Measurements from ENCODE around the gene CLBA1.

- TF ChIP-seq REST (IDR thresholded peaks at IDR 0.05; ENCODE audit: low read depth) = no peak
- peak in 2 of 3 experiments; percentile 26 to 38; a peak in 3 of 6 replicates for TF ChIP-seq CTCF (IDR thresholded peaks at IDR 0.05 in 2 of 3, conservative IDR thresholded peaks at IDR 0.05 in 1 of 3; ENCODE audit: borderline replicate concordance in 1 of 3, insufficient read depth in 1 of 3, low read depth in 2 of 3, low read length in 2 of 3)
- TF ChIP-seq ATF3 (IDR thresholded peaks at IDR 0.05) = no peak
- no peak for TF ChIP-seq SP1 (IDR thresholded peaks at IDR 0.05; ENCODE audit: low read depth)
- peak; percentile 77 for TF ChIP-seq POLR2AphosphoS5 (IDR thresholded peaks at IDR 0.05; ENCODE audit: low read depth, low read length)
- TF ChIP-seq ZNF274 (IDR thresholded peaks at IDR 0.05; ENCODE audit: low read depth, low read length) = no peak
- no peak for TF ChIP-seq ZBTB33 (IDR thresholded peaks at IDR 0.05; ENCODE audit: extremely low read depth, insufficient replicate concordance, low read length)
- TF ChIP-seq JUND (IDR thresholded peaks at IDR 0.05) = no peak
- no peak for TF ChIP-seq ELF1 (IDR thresholded peaks at IDR 0.05; ENCODE audit: borderline replicate concordance, low read depth)
- TF ChIP-seq ZFX (IDR thresholded peaks at IDR 0.05) = no peak; the same call in none of the 2 replicates
- TF ChIP-seq EZH2 (IDR thresholded peaks at IDR 0.05) = no peak
- no peak for TF ChIP-seq RAD21 (IDR thresholded peaks at IDR 0.05; ENCODE audit: low read depth)
Measured at GRCh38 chr14:104972301-104973134, 13.1 kb upstream of the CLBA1 start.

Measured in HCT116 (cell line).